Keratinocyte (primary cell): ENCODE results near the gene HOXC9. TPM values are rescaled to one million over a fixed set of nuclear protein-coding genes. Genes with fewer than 3 reads are reported as not detected.

Experiments used
- DNase-seq: peaks from one replicate; pipeline ENCODE4 v3.0.0-alpha.2; 2011; ENCODE audit warnings: low read depth, missing footprints, low spot score
- FAIRE-seq: peaks from 2 replicates; lab custom pipeline; 2011; peaks lifted over from hg19 to GRCh38; lab: Jason Lieb, UNC
- H2AFZ ChIP-seq: 2 replicates; pipeline ENCODE4 v1.6.0; 2012; ENCODE audit warnings: low read length, control low read depth, inconsistent platforms; ENCODE audit not compliant: control insufficient read depth
- H3K27ac ChIP-seq: 2 replicates; pipeline ENCODE4 v1.5.1; 2011; ENCODE audit warnings: low read length; ENCODE audit not compliant: control insufficient read depth, insufficient read depth
- H3K27me3 ChIP-seq: 3 replicates; pipeline ENCODE4 v1.6.0; 2011; ENCODE audit warnings: low read length; ENCODE audit not compliant: control insufficient read depth, insufficient read depth; ENCODE audit errors: extremely low read depth
- H3K36me3 ChIP-seq, 2 experiments: 2 replicates in 1 of 2; 3 replicates in 1 of 2; pipeline ENCODE4 v1.5.1; 2011; ENCODE audit warnings: low read length in 2 of 2, mild to moderate bottlenecking in 1 of 2; ENCODE audit not compliant: control insufficient read depth in 2 of 2, insufficient read depth in 2 of 2; ENCODE audit errors: extremely low read depth in 1 of 2
- H3K4me1 ChIP-seq: 3 replicates; pipeline ENCODE4 v1.5.1; 2011; ENCODE audit warnings: low read length; ENCODE audit not compliant: control insufficient read depth, insufficient read depth; ENCODE audit errors: extremely low read depth
- H3K4me2 ChIP-seq: 3 replicates; pipeline ENCODE4 v1.6.0; 2011; ENCODE audit warnings: low read depth, low read length; ENCODE audit not compliant: control insufficient read depth, insufficient read depth; ENCODE audit errors: extremely low read depth
- H3K4me3 ChIP-seq, 3 experiments: fragments of 200-600 bp in 1 of 3; sonication (generic) in 1 of 3; 2 replicates in 2 of 3; 3 replicates in 1 of 3; pipeline ENCODE4 v1.5.1; 2011 to 2016; ENCODE audit warnings: low read length in 3 of 3, mild to moderate bottlenecking in 3 of 3, control low read depth in 2 of 3, inconsistent platforms in 1 of 3, low read depth in 1 of 3, mixed read lengths in 1 of 3, mixed run types in 1 of 3, moderate library complexity in 1 of 3; ENCODE audit not compliant: control insufficient read depth in 2 of 3, insufficient read depth in 2 of 3; ENCODE audit errors: extremely low read depth in 1 of 3
- H3K79me2 ChIP-seq: 2 replicates; pipeline ENCODE4 v1.6.0; 2012; ENCODE audit warnings: low read length; ENCODE audit not compliant: control insufficient read depth, insufficient read depth
- H3K9ac ChIP-seq: 3 replicates; pipeline ENCODE4 v1.6.0; 2011; ENCODE audit warnings: low read length; ENCODE audit not compliant: control insufficient read depth, insufficient read depth; ENCODE audit errors: extremely low read depth
- H3K9me1 ChIP-seq: 3 replicates; pipeline ENCODE4 v1.6.0; 2011; ENCODE audit warnings: low read length; ENCODE audit not compliant: control insufficient read depth, insufficient read depth; ENCODE audit errors: extremely low read depth
- H3K9me3 ChIP-seq: 2 replicates; pipeline ENCODE4 v1.5.1; 2012; ENCODE audit warnings: low read depth, low read length; ENCODE audit not compliant: control insufficient read depth
- H4K20me1 ChIP-seq: 3 replicates; pipeline ENCODE4 v1.6.0; 2011; ENCODE audit warnings: low read length; ENCODE audit not compliant: control insufficient read depth, insufficient read depth; ENCODE audit errors: extremely low read depth
- CTCF ChIP-seq, 3 experiments: IDR thresholded peaks in 1 of 3; conservative IDR thresholded peaks in 1 of 3; optimal IDR thresholded peaks in 1 of 3; 2 replicates in 2 of 3; 3 replicates in 1 of 3; pipeline versions ENCODE3 to v1.5.1; 2011; ENCODE audit warnings: low read length in 3 of 3, mild to moderate bottlenecking in 3 of 3, moderate library complexity in 2 of 3, control low read depth in 1 of 3, inconsistent platforms in 1 of 3; ENCODE audit not compliant: insufficient read depth in 2 of 3; ENCODE audit errors: extremely low read depth in 1 of 3
- EZH2 ChIP-seq: IDR thresholded peaks from one replicate; pipeline ENCODE4 v1.6.1; 2012; ENCODE audit warnings: inconsistent platforms, mild to moderate bottlenecking, low read length, moderate library complexity
- dilution Hi-C: fragments of 300-500 bp; cut with MboI; formaldehyde crosslinking; loops from one replicate; pipeline ENCODE4 v1.7.0; 2020; ENCODE audit warnings: low sequenced_read_pairs; ENCODE audit not compliant: extremely low pct_ligation_motif_present
- polyA plus RNA-seq, 5 experiments: library from polyadenylated mRNA; depleted of rRNA in 3 of 5; stranded (reverse) in 3 of 5; stranded (forward) in 1 of 5; unstranded in 1 of 5; fragments of >200 nt; gene quantifications; 1 replicate in 1 of 5; 2 replicates in 3 of 5; 3 replicates in 1 of 5; pipeline versions ENCODE4 v1.2.1 to v1.2.3, GENCODE V29; 2011 to 2012; ENCODE audit warnings: missing spikeins in 2 of 5, low read depth in 1 of 5, low replicate concordance in 1 of 5

Gene HOXC9
- polyA plus RNA-seq, 1 donor (not counting 4 experiments of a cell fraction or from before 2014, with no cell fraction given) = 1.8 TPM

GRCh38 chr12:53975064-53975471 lies 24.9 kb upstream of the HOXC9 start:
- H3K4me1 ChIP-seq = peaks cover 39% of the 10 kb centered on the region
- dilution Hi-C loops = no loop called here
- H3K9me1 ChIP-seq = no peaks in the 10 kb centered on the region
- H3K79me2 ChIP-seq = peaks cover 22% of the 10 kb centered on the region
- FAIRE-seq = no peak
- peak overlapping the region; percentile 81 for H3K4me2 ChIP-seq
- no peak overlapping the region for H2AFZ ChIP-seq
- H3K9ac ChIP-seq = peak overlapping the region; percentile 89
- no peaks in the 10 kb centered on the region for H3K36me3 ChIP-seq
- H3K4me3 ChIP-seq = peak overlapping the region; percentile 54 to 89 (median 68)
- H3K9me3 ChIP-seq = no peaks in the 10 kb centered on the region
- DNase-seq = no peak
- no peaks in the 10 kb centered on the region for H3K27me3 ChIP-seq
- no peak overlapping the region for H3K27ac ChIP-seq
- no peaks in the 10 kb centered on the region for H4K20me1 ChIP-seq
- no peak for TF ChIP-seq CTCF (optimal IDR thresholded peaks at IDR 0.05 in 1 of 3, IDR thresholded peaks at IDR 0.05 in 1 of 3, conservative IDR thresholded peaks at IDR 0.05 in 1 of 3; ENCODE audit: extremely low read depth in 1 of 3, insufficient read depth in 2 of 3, low read length in 3 of 3)

- TF ChIP-seq EZH2 = no peak
- Histone ChIP-seq H3K4me3 (peak overlapping the region in 2 of 3 experiments; percentile 54 to 89), H3K27me3 (no peaks in the 10 kb centered on the region), H3K4me2 (peak overlapping the region; percentile 81), H3K9me1 (no peaks in the 10 kb centered on the region), H3K36me3 (no peaks in the 10 kb centered on the region), H3K9me3 (no peaks in the 10 kb centered on the region), H3K79me2 (peaks cover 22% of the 10 kb centered on the region), H4K20me1 (no peaks in the 10 kb centered on the region), H3K9ac (peak overlapping the region; percentile 33), H3K27ac (no peak overlapping the region), H2AFZ (no peak overlapping the region), H3K4me1 (peaks cover 39% of the 10 kb centered on the region)
- no peak for FAIRE-seq
- no peak for DNase-seq
- dilution Hi-C loops = no loop called here
These were observed 24.3 kb upstream of the HOXC9 start for GRCh38 chr12:53975479-53976152.
